Stomach (tissue), 4 donors: ENCODE results near the gene GTF3C4.

Experiments used
- CTCF ChIP-seq, 7 experiments: fragments of 450-650 bp in 4 of 7; fragments of 200-600 bp in 3 of 7; sonication (generic) in 3 of 7; IDR thresholded peaks; one replicate each; pipeline ENCODE4 v1.5.1; 2016 to 2019; ENCODE audit warnings: antibody characterized with exemption in 7 of 7, control low read depth in 2 of 7, mild to moderate bottlenecking in 1 of 7
- POLR2A ChIP-seq, 4 donors: fragments of 450-650 bp; IDR thresholded peaks; one replicate each; pipeline ENCODE4 v1.6.1; 2016; ENCODE audit warnings: antibody characterized with exemption in 4 of 4, control low read depth in 2 of 4, mild to moderate bottlenecking in 1 of 4, moderate library complexity in 1 of 4
- POLR2AphosphoS5 ChIP-seq, 3 donors: sonication (generic); formaldehyde crosslinking; IDR thresholded peaks; one replicate each; pipeline ENCODE4 v1.6.1; 2016; ENCODE audit warnings: antibody characterized with exemption in 3 of 3

GRCh38 chr9:132645306-132645705, 25.0 kb upstream of the GTF3C4 start:
- TF ChIP-seq CTCF (IDR thresholded peaks at IDR 0.05) (no peak), POLR2A (IDR thresholded peaks at IDR 0.05) (no peak), POLR2AphosphoS5 (IDR thresholded peaks at IDR 0.05) (no peak)
